NCI-H2029 (cell line): ENCODE results near the gene ZNF3.

Source experiments
- DNase-seq: peaks from one replicate; lab custom pipeline; 2025; lab: John Stamatoyannopoulos, UW

Gene ZNF3

GRCh38 chr7:100088621-100089457, 7.3 kb upstream of the ZNF3 start, which contains the start of gene COPS6:
TSS of gene COPS6 (plus strand) at chr7:100088969. CDS start at chr7:100088991, 22 bp downstream.
- peak; percentile 50 for DNase-seq

GRCh38 chr7:100088095-100088620, 6.6 kb upstream of the ZNF3 start:
- DNase-seq = no peak

GRCh38 chr7:100087055-100087750, 5.7 kb upstream of the ZNF3 start:
- no peak for DNase-seq

GRCh38 chr7:100085515-100085914, 4.0 kb upstream of the ZNF3 start:
- no peak for DNase-seq

- DNase-seq = no peak
Observed at GRCh38 chr7:100082978-100083377, 1.5 kb upstream of the ZNF3 start.

GRCh38 chr7:100080907-100081534, 502 bp downstream of the ZNF3 start:
- DNase-seq = peak; percentile 87

- no peak for DNase-seq
Observed at GRCh38 chr7:100079024-100079560, 2.4 kb downstream of the ZNF3 start.

- no peak for DNase-seq
Observed at GRCh38 chr7:100077205-100077604, 4.3 kb downstream of the ZNF3 start.

- DNase-seq = no peak
Observed at GRCh38 chr7:100075418-100075817, 6.1 kb downstream of the ZNF3 start.

- DNase-seq = no peak
Observed at GRCh38 chr7:100074841-100075240, 6.7 kb downstream of the ZNF3 start.

- no peak for DNase-seq
Observed at GRCh38 chr7:100072462-100072861, 9.1 kb downstream of the ZNF3 start.

GRCh38 chr7:100071018-100071723, 10.4 kb downstream of the ZNF3 start:
- DNase-seq = no peak

GRCh38 chr7:100069991-100070390, 11.5 kb downstream of the ZNF3 start:
- DNase-seq = no peak

- DNase-seq = no peak
Observed at GRCh38 chr7:100066953-100067352, 14.6 kb downstream of the ZNF3 start.

- no peak for DNase-seq
Observed at GRCh38 chr7:100065452-100066186, 15.9 kb downstream of the ZNF3 start.

GRCh38 chr7:100064162-100064561, 17.4 kb downstream of the ZNF3 start:
- DNase-seq = no peak

- DNase-seq = no peak
Observed at GRCh38 chr7:100063376-100063775, 18.1 kb downstream of the ZNF3 start.

GRCh38 chr7:100061518-100062193, 19.9 kb downstream of the ZNF3 start:
- DNase-seq = no peak

GRCh38 chr7:100059251-100059739, 22.2 kb downstream of the ZNF3 start:
- no peak for DNase-seq

GRCh38 chr7:100057006-100057405, 24.5 kb downstream of the ZNF3 start:
- no peak for DNase-seq
